Caco-2 (cell line): ENCODE measurements around the gene MED8. TPM values are rescaled to one million over a fixed set of nuclear protein-coding genes. Genes with fewer than 3 reads are reported as not detected.

Source experiments
- BruUV-seq: library from RNA; stranded (reverse); fragments of 400-500 nt; replicated peaks from 2 replicates; lab custom pipeline; 2021; lab: Mats Ljungman, UMichigan
- CTCF ChIA-PET: fragments of 300-600 bp; sonication (Branson Sonifier 250); formaldehyde crosslinking; loops from one replicate; lab custom pipeline; 2022; ENCODE audit warnings: antibody characterized with exemption; lab: Charles Lee
- POLR2A ChIA-PET: fragments of 300-600 bp; sonication (Branson Sonifier 250); formaldehyde crosslinking; loops from one replicate; lab custom pipeline; 2022; ENCODE audit warnings: antibody characterized with exemption; lab: Charles Lee
- DNase-seq, 2 experiments: peaks; one replicate each; pipeline versions ENCODE4 v3.0.0 to v3.0.0-alpha.2; 2020 to 2022
- H3K27me3 ChIP-seq: replicated peaks from 2 replicates; pipeline ENCODE4 v1.6.0; 2011; ENCODE audit warnings: low read length; ENCODE audit not compliant: control insufficient read depth, insufficient read depth
- H3K36me3 ChIP-seq: 2 replicates; pipeline ENCODE4 v1.5.1; 2011; ENCODE audit warnings: low read length; ENCODE audit not compliant: control insufficient read depth, insufficient read depth
- H3K4me1 ChIP-seq: fragments of 250-450 bp; sonication (Bioruptor Pico); 2 replicates; pipeline ENCODE4 v1.5.1; 2020; ENCODE audit warnings: mild to moderate bottlenecking
- H3K4me3 ChIP-seq: 2 replicates; pipeline ENCODE4 v1.5.1; 2011; ENCODE audit warnings: low read depth, mild to moderate bottlenecking, control low read depth, low read length
- H3K9me3 ChIP-seq: fragments of 250-450 bp; sonication (Bioruptor Pico); 2 replicates; pipeline ENCODE4 v1.5.1; 2020; ENCODE audit warnings: mild to moderate bottlenecking, moderate library complexity
- H3K27ac Mint-ChIP-seq: one replicate; pipeline ENCODE4 v1.8.0; 2022; ENCODE audit warnings: mixed read lengths; ENCODE audit not compliant: unreplicated experiment
- H3K27me3 Mint-ChIP-seq: one replicate; pipeline ENCODE4 v1.8.0; 2022; ENCODE audit warnings: mixed read lengths; ENCODE audit not compliant: insufficient read depth, unreplicated experiment
- H3K36me3 Mint-ChIP-seq: one replicate; pipeline ENCODE4 v1.8.0; 2022; ENCODE audit warnings: mild to moderate bottlenecking, mixed read lengths; ENCODE audit not compliant: insufficient read depth, unreplicated experiment
- H3K4me1 Mint-ChIP-seq: one replicate; pipeline ENCODE4 v1.8.0; 2022; ENCODE audit warnings: low read depth, mixed read lengths; ENCODE audit not compliant: unreplicated experiment
- H3K4me3 Mint-ChIP-seq: one replicate; pipeline ENCODE4 v1.8.0; 2022; ENCODE audit warnings: mild to moderate bottlenecking, moderate library complexity, mixed read lengths; ENCODE audit not compliant: unreplicated experiment
- H3K9me3 Mint-ChIP-seq: one replicate; pipeline ENCODE4 v1.8.0; 2022; ENCODE audit warnings: mixed read lengths; ENCODE audit not compliant: unreplicated experiment
- CTCF ChIP-seq, 2 experiments: fragments of 200-600 bp in 1 of 2; IDR thresholded peaks; 1 replicate in 1 of 2; 2 replicates in 1 of 2; pipeline versions ENCODE4 v1.5.1 to v1.8.0; 2011 to 2022; ENCODE audit warnings: antibody characterized with exemption in 1 of 2, control low read depth in 1 of 2, inconsistent platforms in 1 of 2, low read depth in 1 of 2, low read length in 1 of 2, mild to moderate bottlenecking in 1 of 2, moderate library complexity in 1 of 2; ENCODE audit not compliant: insufficient read depth in 1 of 2, severe bottlenecking in 1 of 2, unreplicated experiment in 1 of 2
- intact Hi-C: fragments of 100-400 bp; cut with micrococcal nuclease; formaldehyde crosslinking; loops from one replicate; pipeline ENCODE4 v1.10.0; 2022; ENCODE audit not compliant: unreplicated experiment
- total RNA-seq: library from RNA; stranded (reverse); gene quantifications from 2 replicates; pipeline ENCODE4 v1.2.3, GENCODE V29; 2022

Gene MED8
- total RNA-seq, 1 experiment from 2014 or later = 35.8 TPM

- H3K4me1 ChIP-seq = no peaks in the 10 kb centered on the region; the same call in 1 of the 2 replicates
- intact Hi-C loops = loop anchor here (1.0 to 2.0 kb wide), 3 partner anchors 9 to 79 kb away; partner anchors contain the start of genes C1orf210 and CDC20
- no peaks in the 10 kb centered on the region for H3K9me3 ChIP-seq
- BruUV-seq = TSS peak; percentile 87
- CTCF ChIA-PET = no interaction called here
- TF ChIP-seq CTCF (IDR thresholded peaks at IDR 0.05; ENCODE audit: insufficient read depth in 1 of 2, low read depth in 1 of 2, low read length in 1 of 2, severe bottlenecking in 1 of 2, unreplicated experiment in 1 of 2) = no peak
- Mint-ChIP-seq H3K36me3 (peaks cover 14% of the 10 kb centered on the region), H3K4me3 (peak overlapping the region; percentile 74), H3K27ac (peak overlapping the region; percentile 96), H3K27me3 (no peaks in the 10 kb centered on the region), H3K4me1 (peaks cover 23% of the 10 kb centered on the region), H3K9me3 (no peaks in the 10 kb centered on the region)
- H3K27me3 ChIP-seq = no peaks in the 10 kb centered on the region
- peak overlapping the region; percentile 48 for H3K4me3 ChIP-seq
- POLR2A ChIA-PET = interaction anchor here (1.2 to 2.8 kb wide), 2 partner anchors 9 to 79 kb away, joined by 7 to 20 read pairs; partner anchors contain the start of genes CDC20 and TMEM125
- H3K36me3 ChIP-seq = no peaks in the 10 kb centered on the region
- DNase-seq = no peak
Observed at GRCh38 chr1:43349594-43350306, 39.9 kb downstream of the MED8 start.

GRCh38 chr1:43348809-43349593 lies 40.6 kb downstream of the MED8 start:
- ChIA-PET POLR2A (interaction anchor here (1.0 to 2.8 kb wide), 5 partner anchors 9 to 142 kb away, joined by 4 to 20 read pairs (median 7); partner anchors contain the start of genes CDC20, ELOVL1 and TMEM125), CTCF (interaction anchor here (0.9 to 1.3 kb wide), 4 partner anchors 9 to 66 kb away, joined by 3 to 16 read pairs (median 6); partner anchors contain the start of genes C1orf210, CDC20 and ELOVL1)
- Histone ChIP-seq H3K36me3 (no peaks in the 10 kb centered on the region), H3K4me3 (peak overlapping the region; percentile 48), H3K27me3 (no peaks in the 10 kb centered on the region), H3K4me1 (no peaks in the 10 kb centered on the region; the same call in 1 of the 2 replicates), H3K9me3 (no peaks in the 10 kb centered on the region)
- H3K4me1 Mint-ChIP-seq = peaks cover 23% of the 10 kb centered on the region
- no peaks in the 10 kb centered on the region for H3K27me3 Mint-ChIP-seq
- DNase-seq = peak; percentile 93 to 94
- BruUV-seq = no TSS peak
- H3K36me3 Mint-ChIP-seq = peaks cover 14% of the 10 kb centered on the region
- peak overlapping the region; percentile 96 for H3K27ac Mint-ChIP-seq
- H3K4me3 Mint-ChIP-seq = peak overlapping the region; percentile 74
- H3K9me3 Mint-ChIP-seq = no peaks in the 10 kb centered on the region
- intact Hi-C loops = loop anchor here (1.0 to 2.0 kb wide), 3 partner anchors 9 to 78 kb away; partner anchors contain the start of genes C1orf210 and CDC20
- TF ChIP-seq CTCF (IDR thresholded peaks at IDR 0.05; ENCODE audit: insufficient read depth in 1 of 2, low read depth in 1 of 2, low read length in 1 of 2, severe bottlenecking in 1 of 2, unreplicated experiment in 1 of 2) = no peak
